ENCODE data around the gene CNOT4. TPM values are rescaled to one million over a fixed set of nuclear protein-coding genes. Genes with fewer than 3 reads are reported as not detected.
A peak's percentile ranks its signal among the peaks of the same experiment; 100 is the strongest.

CNOT4 gene
- total and polyA plus RNA-seq, 2 experiments from 2014 or later: 6.7 to 18.2 TPM

- Histone ChIP-seq H3K27ac (no peak overlapping the region), H2AFZ (no peak overlapping the region), H3K79me2 (ENCODE audit: insufficient read depth) (no peaks in the 10 kb centered on the region), H3K4me1 (ENCODE audit: insufficient read depth) (no peaks in the 10 kb centered on the region), H3K9ac (no peak overlapping the region), H3F3A (ENCODE audit: insufficient read depth) (no peaks in the 10 kb centered on the region), H3K9me2 (ENCODE audit: insufficient read depth) (no peaks in the 10 kb centered on the region), H4K20me1 (ENCODE audit: insufficient read depth) (no peaks in the 10 kb centered on the region), H3K27me3 (replicated peaks; ENCODE audit: insufficient read depth) (no peaks in the 10 kb centered on the region), H3K36me3 (ENCODE audit: low read depth) (no peaks in the 10 kb centered on the region), H3K4me3 (no peak overlapping the region), H3K4me2 (ENCODE audit: unreplicated experiment) (no peak overlapping the region), H3K9me3 (ENCODE audit: low read depth) (no peaks in the 10 kb centered on the region)
- in situ Hi-C loops (cut with MboI): no loop called here
- WGBS, 2 experiments (ENCODE audit: low coverage in 1 of 2, low lambda C conversion rate in 2 of 2, missing lambda C conversion rate in 2 of 2): 63 to 73% methylated on average over 5 of the region's 5 CpGs
- no peak for DNase-seq
- TF ChIP-seq EZH2 (IDR thresholded peaks at IDR 0.05; ENCODE audit: insufficient read depth, poor library complexity, severe bottlenecking) (no peak), EZH2phosphoT487 (IDR thresholded peaks at IDR 0.05; ENCODE audit: insufficient read depth, low read depth) (no peak)
Observed at GRCh38 chr7:135337506-135337905, 172.4 kb downstream of the CNOT4 start.

GRCh38 chr7:135335628-135336139 lies 174.2 kb downstream of the CNOT4 start:
- peak; percentile 46 for DNase-seq
- Histone ChIP-seq H3F3A (ENCODE audit: insufficient read depth) (no peaks in the 10 kb centered on the region), H3K79me2 (ENCODE audit: insufficient read depth) (no peaks in the 10 kb centered on the region), H3K36me3 (ENCODE audit: low read depth) (no peaks in the 10 kb centered on the region), H3K4me1 (ENCODE audit: insufficient read depth) (no peaks in the 10 kb centered on the region), H3K9me3 (ENCODE audit: low read depth) (no peaks in the 10 kb centered on the region), H3K9ac (no peak overlapping the region), H3K9me2 (ENCODE audit: insufficient read depth) (no peaks in the 10 kb centered on the region), H3K27ac (no peak overlapping the region), H3K27me3 (replicated peaks; ENCODE audit: insufficient read depth) (no peaks in the 10 kb centered on the region), H3K4me2 (ENCODE audit: unreplicated experiment) (no peak overlapping the region), H2AFZ (no peak overlapping the region), H3K4me3 (no peak overlapping the region), H4K20me1 (ENCODE audit: insufficient read depth) (no peaks in the 10 kb centered on the region)
- no peak for TF ChIP-seq EZH2phosphoT487 (IDR thresholded peaks at IDR 0.05; ENCODE audit: insufficient read depth, low read depth)
- no peak for TF ChIP-seq EZH2 (IDR thresholded peaks at IDR 0.05; ENCODE audit: insufficient read depth, poor library complexity, severe bottlenecking)
- 12 to 15% methylated on average over 9 of the region's 9 CpGs for WGBS, 2 experiments (ENCODE audit: low coverage in 1 of 2, low lambda C conversion rate in 2 of 2, missing lambda C conversion rate in 2 of 2)
- in situ Hi-C loops (cut with MboI): no loop called here

GRCh38 chr7:135334830-135335543 lies 174.9 kb downstream of the CNOT4 start:
- H3K9ac ChIP-seq: no peak overlapping the region
- H3K9me2 ChIP-seq (ENCODE audit: insufficient read depth): no peaks in the 10 kb centered on the region
- H3K4me2 ChIP-seq (ENCODE audit: unreplicated experiment): no peak overlapping the region
- no peaks in the 10 kb centered on the region for H3F3A ChIP-seq (ENCODE audit: insufficient read depth)
- H3K79me2 ChIP-seq (ENCODE audit: insufficient read depth): no peaks in the 10 kb centered on the region
- no peaks in the 10 kb centered on the region for H3K27me3 ChIP-seq (replicated peaks; ENCODE audit: insufficient read depth)
- no peak for DNase-seq
- TF ChIP-seq EZH2phosphoT487 (IDR thresholded peaks at IDR 0.05; ENCODE audit: insufficient read depth, low read depth): no peak
- no peak for TF ChIP-seq EZH2 (IDR thresholded peaks at IDR 0.05; ENCODE audit: insufficient read depth, poor library complexity, severe bottlenecking)
- H3K4me3 ChIP-seq: no peak overlapping the region
- no peaks in the 10 kb centered on the region for H4K20me1 ChIP-seq (ENCODE audit: insufficient read depth)
- no peaks in the 10 kb centered on the region for H3K9me3 ChIP-seq (ENCODE audit: low read depth)
- no peaks in the 10 kb centered on the region for H3K4me1 ChIP-seq (ENCODE audit: insufficient read depth)
- in situ Hi-C loops (cut with MboI): no loop called here
- WGBS, 2 experiments (ENCODE audit: low coverage in 1 of 2, low lambda C conversion rate in 2 of 2, missing lambda C conversion rate in 2 of 2): 53 to 58% methylated on average over 10 of the region's 10 CpGs
- no peaks in the 10 kb centered on the region for H3K36me3 ChIP-seq (ENCODE audit: low read depth)
- no peak overlapping the region for H3K27ac ChIP-seq
- H2AFZ ChIP-seq: no peak overlapping the region

GRCh38 chr7:135333946-135334345 lies 176.0 kb downstream of the CNOT4 start:
- Histone ChIP-seq H3K9me3 (ENCODE audit: low read depth) (no peaks in the 10 kb centered on the region), H3K9ac (no peak overlapping the region), H3F3A (ENCODE audit: insufficient read depth) (no peaks in the 10 kb centered on the region), H3K27me3 (replicated peaks; ENCODE audit: insufficient read depth) (no peaks in the 10 kb centered on the region), H3K27ac (no peak overlapping the region), H3K79me2 (ENCODE audit: insufficient read depth) (no peaks in the 10 kb centered on the region), H3K4me1 (ENCODE audit: insufficient read depth) (no peaks in the 10 kb centered on the region), H3K9me2 (ENCODE audit: insufficient read depth) (no peaks in the 10 kb centered on the region), H2AFZ (no peak overlapping the region), H3K4me3 (no peak overlapping the region), H3K36me3 (ENCODE audit: low read depth) (no peaks in the 10 kb centered on the region), H3K4me2 (ENCODE audit: unreplicated experiment) (no peak overlapping the region), H4K20me1 (ENCODE audit: insufficient read depth) (no peaks in the 10 kb centered on the region)
- 50 to 61% methylated on average over 1 of the region's 1 CpG for WGBS, 2 experiments (ENCODE audit: low coverage in 1 of 2, low lambda C conversion rate in 2 of 2, missing lambda C conversion rate in 2 of 2)
- DNase-seq: no peak
- TF ChIP-seq EZH2 (IDR thresholded peaks at IDR 0.05; ENCODE audit: insufficient read depth, poor library complexity, severe bottlenecking) (no peak), EZH2phosphoT487 (IDR thresholded peaks at IDR 0.05; ENCODE audit: insufficient read depth, low read depth) (no peak)
- in situ Hi-C loops (cut with MboI): no loop called here
